HG02852 (cell line): Measurements from ENCODE around the gene TNFSF13.

Experiments used
- ATAC-seq: cut with Tn5 transposase; IDR thresholded peaks from one replicate; pipeline ENCODE4 v1.9.1; 2021; ENCODE audit warnings: mild to moderate bottlenecking, moderate library complexity; ENCODE audit not compliant: unreplicated experiment

TNFSF13 gene, protein sequence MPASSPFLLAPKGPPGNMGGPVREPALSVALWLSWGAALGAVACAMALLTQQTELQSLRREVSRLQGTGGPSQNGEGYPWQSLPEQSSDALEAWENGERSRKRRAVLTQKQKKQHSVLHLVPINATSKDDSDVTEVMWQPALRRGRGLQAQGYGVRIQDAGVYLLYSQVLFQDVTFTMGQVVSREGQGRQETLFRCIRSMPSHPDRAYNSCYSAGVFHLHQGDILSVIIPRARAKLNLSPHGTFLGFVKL

DNA sequence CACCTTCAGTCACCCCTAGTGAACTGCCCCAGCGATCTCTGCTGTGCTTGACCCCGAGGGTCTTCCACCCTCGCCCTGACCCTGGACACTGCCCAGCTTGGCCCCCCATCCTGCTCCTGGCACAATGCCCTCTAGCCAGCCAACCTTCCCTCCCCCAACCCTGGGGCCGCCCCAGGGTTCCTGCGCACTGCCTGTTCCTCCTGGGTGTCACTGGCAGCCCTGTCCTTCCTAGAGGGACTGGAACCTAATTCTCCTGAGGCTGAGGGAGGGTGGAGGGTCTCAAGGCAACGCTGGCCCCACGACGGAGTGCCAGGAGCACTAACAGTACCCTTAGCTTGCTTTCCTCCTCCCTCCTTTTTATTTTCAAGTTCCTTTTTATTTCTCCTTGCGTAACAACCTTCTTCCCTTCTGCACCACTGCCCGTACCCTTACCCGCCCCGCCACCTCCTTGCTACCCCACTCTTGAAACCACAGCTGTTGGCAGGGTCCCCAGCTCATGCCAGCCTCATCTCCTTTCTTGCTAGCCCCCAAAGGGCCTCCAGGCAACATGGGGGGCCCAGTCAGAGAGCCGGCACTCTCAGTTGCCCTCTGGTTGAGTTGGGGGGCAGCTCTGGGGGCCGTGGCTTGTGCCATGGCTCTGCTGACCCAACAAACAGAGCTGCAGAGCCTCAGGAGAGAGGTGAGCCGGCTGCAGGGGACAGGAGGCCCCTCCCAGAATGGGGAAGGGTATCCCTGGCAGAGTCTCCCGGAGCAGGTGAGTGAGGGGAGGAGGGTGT is at the start of gene TNFSF13:
Gene TNFSF13 (plus strand): TSS at position 207 of the 776 bp plus-strand sequence. CDS start 290 bp downstream, at position 497.
- no peak for ATAC-seq

DNA sequence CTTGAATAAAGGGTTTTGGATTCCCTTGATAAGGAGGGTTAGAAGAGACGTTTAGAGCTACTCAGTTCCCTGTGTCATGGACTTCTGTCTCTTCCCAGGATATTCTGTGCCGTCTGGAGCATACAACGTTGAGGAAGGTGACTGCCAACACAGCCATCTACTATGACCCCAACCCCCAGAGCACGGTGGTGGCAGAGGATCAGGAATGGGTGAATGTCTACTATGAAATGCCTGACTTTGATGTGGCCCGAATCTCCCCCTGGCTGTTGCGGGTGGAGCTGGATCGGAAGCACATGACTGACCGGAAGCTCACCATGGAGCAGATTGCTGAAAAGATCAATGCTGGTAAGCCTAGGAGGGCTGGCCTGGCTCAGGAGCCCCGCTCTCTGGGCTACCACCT is 49.7 kb upstream of the TNFSF13 start:
- ATAC-seq = no peak

DNA sequence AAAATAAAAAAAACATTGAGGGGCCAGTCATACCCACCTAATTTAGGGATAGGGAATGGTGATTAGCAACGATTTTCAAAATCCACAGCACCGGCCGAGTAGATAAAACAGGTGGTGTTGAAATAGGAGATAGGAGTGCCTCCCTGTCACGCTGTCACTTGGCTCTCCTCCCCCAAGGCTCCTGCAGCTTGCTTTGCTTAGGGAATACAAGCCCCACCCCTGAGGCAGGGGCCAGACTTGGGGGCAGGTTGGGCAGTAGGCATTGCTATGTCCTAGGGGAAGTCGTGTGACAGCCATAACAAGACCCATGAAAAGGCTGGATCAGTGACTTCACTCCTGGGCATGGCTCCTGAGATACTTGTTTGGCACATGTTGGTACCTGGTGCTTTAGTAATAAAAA is 48.6 kb upstream of the TNFSF13 start:
- ATAC-seq = no peak

DNA sequence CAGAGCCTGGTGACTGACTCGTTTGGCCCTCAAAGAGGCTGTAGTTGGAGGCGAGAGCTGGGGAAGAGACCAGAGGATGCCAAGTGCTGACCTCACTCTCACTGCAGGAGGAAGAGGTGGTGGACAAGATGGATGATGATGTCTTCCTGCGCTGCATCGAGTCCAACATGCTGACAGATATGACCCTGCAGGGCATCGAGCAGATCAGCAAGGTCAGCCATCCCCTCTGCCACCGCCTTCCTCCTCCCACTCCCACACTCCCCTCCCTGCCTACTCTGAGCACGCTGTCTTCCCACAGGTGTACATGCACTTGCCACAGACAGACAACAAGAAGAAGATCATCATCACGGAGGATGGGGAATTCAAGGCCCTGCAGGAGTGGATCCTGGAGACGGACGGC is 47.4 kb upstream of the TNFSF13 start:
- ATAC-seq = no peak

DNA sequence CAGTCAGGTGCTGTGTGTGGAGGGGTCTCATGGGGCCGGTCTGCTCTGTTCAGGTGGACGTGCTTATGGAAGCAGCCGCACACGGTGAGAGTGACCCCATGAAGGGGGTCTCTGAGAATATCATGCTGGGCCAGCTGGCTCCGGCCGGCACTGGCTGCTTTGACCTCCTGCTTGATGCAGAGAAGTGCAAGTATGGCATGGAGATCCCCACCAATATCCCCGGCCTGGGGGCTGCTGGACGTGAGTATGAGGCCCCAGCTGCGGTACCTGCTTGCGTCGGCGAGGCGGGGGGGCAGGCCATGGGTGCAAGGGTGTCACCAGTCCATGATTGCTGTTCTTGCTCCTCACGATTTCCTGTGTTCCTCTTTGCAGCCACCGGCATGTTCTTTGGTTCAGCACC is 46.4 kb upstream of the TNFSF13 start:
- no peak for ATAC-seq

DNA sequence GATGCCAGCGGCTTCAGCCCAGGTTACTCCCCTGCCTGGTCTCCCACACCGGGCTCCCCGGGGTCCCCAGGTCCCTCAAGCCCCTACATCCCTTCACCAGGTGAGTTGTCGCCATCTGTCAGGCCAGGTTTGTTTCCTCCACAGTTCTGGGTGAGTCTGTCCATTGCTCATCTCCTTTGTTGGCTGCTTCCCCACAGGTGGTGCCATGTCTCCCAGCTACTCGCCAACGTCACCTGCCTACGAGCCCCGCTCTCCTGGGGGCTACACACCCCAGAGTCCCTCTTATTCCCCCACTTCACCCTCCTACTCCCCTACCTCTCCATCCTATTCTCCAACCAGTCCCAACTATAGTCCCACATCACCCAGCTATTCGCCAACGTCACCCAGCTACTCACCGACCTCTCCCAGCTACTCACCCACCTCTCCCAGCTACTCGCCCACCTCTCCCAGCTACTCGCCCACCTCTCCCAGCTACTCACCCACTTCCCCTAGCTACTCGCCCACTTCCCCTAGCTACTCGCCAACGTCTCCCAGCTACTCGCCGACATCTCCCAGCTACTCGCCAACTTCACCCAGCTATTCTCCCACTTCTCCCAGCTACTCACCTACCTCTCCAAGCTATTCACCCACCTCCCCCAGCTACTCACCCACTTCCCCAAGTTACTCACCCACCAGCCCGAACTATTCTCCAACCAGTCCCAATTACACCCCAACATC is 45.6 kb upstream of the TNFSF13 start:
- ATAC-seq = no peak

DNA sequence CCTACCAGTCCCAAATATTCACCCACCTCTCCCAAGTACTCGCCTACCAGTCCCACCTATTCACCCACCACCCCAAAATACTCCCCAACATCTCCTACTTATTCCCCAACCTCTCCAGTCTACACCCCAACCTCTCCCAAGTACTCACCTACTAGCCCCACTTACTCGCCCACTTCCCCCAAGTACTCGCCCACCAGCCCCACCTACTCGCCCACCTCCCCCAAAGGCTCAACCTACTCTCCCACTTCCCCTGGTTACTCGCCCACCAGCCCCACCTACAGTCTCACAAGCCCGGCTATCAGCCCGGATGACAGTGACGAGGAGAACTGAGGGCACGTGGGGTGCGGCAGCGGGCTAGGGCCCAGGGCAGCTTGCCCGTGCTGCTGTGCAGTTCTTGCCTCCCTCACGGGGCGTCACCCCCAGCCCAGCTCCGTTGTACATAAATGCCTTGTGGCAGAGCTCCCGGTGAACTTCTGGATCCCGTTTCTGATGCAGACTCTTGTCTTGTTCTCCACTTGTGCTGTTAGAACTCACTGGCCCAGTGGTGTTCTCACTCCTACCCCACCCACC is 44.6 kb upstream of the TNFSF13 start:
- ATAC-seq = no peak

DNA sequence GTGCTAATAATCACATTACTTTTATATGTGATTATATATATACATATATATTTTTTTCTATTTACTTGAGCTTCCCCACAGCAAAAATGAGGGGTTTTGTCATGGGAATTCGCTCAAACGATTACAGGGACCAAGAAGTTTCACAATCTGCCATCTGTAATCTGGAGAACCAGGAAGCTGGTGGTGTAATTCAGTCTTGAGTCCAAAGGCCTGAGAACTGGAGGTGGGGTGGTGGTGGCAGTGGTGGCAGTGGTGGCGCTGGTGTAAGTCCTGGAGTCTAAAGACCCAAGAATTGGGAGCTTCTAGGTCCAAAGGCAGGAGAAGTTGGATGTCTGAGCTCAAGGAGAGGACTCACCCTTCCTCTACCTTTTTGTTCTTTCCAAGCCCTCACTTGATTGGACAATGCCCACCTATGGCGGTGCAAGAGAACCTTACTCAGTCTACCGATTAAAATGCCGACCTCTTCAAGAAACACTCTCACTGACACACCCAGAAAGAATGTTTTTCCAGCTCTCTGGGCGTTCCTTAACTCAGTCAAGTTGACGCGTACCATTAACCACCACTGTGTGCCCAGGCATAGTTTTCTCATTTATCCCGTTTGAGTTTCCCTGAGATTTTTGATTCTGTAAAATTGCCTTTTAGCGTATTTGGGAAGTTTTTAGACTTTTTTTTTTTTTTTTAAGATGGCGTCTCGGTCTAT is 42.5 kb upstream of the TNFSF13 start:
- ATAC-seq = no peak

DNA sequence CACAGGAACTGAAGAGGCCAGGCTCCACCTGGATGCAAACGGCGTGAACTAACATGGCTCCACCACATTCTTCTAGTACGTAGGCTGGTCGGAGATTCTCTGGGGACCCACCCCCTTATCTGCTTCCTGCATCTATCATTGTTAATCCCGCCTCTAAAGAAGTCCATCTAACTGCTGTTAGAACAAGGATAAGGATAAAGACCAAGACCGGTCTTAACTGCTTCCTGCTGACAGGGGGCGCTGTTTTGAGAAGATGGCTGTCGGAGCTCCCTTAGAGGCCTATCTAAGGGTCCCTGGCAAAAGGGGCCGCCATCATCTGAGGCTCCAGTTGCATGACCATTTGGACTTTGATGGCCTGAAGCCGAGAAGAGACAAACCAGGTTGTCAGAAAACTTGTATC is 35.5 kb upstream of the TNFSF13 start:
- ATAC-seq = no peak

DNA sequence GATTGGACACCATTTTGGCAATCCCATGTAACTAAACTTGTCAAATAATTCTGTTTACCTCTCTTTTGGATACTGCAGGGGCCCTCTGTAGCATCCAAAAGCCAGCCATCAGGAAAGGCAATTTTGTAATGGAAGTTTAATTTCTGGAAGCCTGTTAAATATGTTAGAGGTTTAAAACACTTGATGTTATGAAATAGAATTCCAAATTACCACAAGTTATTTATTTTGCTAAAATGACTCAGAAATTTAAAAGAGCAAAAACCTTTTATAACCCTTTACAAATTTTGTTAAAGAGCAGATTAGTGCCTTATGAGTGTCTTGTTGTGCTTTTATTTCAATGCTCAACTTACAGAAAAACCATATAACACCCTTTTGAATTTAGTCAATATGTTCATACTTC is 29.7 kb upstream of the TNFSF13 start:
- ATAC-seq = no peak

DNA sequence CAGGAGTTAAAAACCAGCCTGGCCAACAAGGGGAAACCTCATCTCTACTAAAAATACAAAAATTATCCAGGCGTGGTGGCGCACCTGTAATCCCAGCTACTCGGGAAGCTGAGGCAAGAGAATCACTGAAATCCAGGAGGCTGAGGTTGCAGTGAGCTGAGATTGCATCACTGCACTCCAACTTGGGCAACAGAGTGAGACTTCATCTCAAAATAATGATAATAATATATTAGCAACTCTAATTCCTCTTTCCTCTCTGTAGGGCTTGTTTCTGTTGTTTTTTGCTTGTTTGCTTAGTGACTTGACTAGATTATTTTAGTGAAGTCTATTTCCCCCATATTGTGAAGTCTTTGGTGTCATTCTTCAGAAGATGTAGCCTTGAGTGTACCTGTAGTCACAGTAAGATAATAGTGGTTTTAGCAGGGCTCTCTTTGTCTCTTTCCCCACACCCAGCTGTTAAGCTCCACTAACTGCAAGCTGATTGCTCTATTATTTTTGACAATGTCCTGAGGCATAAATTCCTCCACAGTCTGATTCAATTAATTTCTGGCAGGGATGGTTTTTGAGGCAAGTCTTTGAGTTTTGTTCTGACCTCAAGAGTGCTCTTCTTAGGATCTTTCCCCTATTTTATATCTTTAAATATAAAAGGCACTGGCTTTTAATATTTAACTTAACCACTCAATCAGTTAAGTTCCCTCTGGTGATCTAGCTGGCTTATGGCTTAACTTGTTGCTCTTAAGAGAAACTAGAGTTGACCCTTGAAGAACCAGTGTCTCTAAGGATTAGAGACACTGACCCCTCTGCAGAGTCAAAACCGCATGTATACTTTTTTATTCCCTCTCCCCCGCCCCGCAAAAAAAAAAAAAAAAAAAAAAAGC is 28.3 kb upstream of the TNFSF13 start:
- ATAC-seq = no peak

DNA sequence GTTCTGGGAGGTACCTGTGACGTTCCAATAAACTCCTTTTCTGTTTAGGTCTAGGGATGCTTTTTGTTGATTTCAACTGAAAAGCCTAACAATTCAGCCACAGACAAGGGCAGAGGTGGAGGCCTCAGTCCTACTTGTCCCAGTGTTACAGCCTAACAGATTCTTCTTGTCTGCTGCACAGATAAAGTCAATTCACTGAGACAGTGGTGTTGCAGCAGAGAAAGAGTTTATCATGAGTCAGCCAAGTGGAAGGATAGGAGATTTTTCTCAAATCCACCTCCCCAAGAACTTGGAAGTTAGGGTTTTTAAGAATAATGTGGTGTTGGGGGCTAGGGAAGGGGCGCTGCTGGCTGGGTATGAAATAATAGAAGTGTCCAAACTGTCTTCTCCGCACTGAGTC is 20.5 kb upstream of the TNFSF13 start:
- ATAC-seq = no peak

DNA sequence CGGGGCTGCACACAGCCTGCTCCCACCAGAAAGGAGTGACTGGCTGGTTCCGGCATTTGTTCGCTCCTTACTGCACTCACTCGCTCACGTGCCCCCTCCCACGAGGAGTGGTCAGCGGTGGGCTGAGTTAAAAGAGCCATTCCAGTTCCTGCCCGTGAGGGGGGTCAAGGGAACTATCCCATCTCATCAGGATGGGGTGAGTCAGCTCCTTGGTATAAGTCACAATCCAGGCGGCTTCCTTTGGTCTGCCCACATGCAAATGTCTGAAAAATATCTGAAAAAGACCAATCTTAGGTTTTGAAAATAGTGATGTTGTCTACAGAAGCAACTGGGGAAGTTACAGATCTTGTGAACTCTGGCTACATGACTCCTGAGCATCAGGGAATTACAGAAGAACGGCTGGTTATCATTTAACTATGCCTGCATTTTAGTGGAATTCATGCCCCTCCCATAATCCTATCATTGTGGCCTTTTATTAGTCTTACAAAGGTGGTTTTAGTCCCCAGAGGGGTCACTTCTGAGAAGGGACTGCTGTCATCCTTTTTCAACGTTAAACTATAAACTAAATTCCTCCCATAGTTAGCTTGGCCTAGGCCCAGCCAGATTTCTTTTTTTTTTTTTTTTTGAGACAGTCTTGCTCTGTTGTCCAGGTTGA is 19.5 kb upstream of the TNFSF13 start:
- no peak for ATAC-seq

DNA sequence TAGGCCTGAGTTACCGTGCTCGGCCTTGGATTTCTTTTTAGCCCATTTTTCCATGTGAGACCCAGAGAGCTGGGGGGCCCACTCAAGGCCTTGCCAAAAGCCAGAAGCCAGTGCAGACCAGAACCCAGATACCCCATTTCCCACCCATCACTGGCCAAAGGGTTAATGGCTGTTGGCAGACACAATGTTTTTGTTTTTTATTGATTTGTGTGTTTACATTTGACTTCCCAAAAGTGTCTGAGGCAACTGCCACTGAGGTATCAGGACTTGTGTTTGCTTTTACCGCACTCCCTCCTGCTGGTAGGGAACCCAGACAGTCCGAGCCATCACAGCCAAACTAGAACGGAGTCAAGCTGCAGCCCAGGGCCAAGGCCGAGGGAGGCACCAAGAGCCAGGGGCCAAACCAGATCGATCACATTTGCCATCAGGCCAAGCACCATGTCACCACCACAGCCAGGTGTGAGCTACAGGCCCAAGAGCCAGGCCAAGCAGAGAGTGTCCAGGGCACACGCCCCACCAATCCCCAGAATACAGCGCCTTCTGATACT is 17.4 kb upstream of the TNFSF13 start:
- ATAC-seq = no peak

DNA sequence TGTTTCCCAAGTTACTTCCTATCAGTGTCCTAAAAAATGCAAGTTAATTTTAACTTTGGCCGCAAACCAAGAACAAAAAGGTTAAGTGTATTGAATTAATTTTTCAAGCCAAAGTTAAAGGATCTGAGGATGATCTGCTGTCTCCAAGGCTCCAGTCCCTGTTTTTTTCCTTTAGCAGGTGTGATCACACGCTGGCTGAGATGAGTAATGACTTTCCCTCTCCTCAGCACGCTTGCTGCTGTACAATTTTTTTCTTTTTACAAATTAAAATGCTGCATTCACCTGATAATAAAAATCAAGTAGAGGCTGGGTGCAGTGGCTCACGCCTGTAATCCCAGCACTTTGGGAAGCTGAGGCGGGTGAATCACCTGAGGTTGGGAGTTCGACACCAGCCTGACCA is 13.6 kb upstream of the TNFSF13 start:
- ATAC-seq = no peak

DNA sequence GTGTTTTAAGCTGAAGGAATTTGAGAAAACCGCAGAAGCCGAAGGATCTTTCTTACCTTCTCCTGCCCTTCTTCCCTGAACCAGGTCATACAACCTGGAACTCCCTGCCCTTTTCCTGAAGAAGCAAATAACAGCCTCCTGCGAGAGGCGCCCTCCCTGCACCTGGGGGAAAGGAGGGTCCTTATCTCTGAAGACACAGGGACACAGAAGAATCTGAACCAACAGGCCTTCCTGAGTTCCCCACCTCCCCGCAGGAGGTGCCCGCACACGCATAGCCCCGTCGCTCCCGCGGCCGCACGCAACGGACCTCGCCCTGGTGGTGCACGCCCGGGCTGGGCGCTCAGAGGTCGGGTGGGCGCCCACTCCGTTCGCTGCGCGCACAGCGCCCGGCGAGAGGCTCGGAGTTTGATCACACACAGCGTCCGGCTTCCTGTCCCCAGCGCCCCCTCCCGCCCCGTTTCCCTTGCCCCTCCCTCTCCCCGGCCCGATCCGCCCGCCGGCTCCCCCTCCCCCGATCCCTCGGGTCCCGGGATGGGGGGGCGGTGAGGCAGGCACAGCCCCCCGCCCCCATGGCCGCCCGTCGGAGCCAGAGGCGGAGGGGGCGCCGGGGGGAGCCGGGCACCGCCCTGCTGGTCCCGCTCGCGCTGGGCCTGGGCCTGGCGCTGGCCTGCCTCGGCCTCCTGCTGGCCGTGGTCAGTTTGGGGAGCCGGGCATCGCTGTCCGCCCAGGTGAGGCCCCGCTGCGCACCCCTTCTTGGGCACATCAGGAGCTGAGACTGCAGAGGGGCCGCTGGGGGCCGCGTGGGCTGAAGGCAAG is 9.8 kb upstream of the TNFSF13 start, which contains the start of gene TNFSF12:
Gene TNFSF12 (plus strand): TSS at position 474 of the 816 bp plus-strand sequence. CDS start 96 bp downstream, at position 570.
- peak; percentile 45 for ATAC-seq

DNA sequence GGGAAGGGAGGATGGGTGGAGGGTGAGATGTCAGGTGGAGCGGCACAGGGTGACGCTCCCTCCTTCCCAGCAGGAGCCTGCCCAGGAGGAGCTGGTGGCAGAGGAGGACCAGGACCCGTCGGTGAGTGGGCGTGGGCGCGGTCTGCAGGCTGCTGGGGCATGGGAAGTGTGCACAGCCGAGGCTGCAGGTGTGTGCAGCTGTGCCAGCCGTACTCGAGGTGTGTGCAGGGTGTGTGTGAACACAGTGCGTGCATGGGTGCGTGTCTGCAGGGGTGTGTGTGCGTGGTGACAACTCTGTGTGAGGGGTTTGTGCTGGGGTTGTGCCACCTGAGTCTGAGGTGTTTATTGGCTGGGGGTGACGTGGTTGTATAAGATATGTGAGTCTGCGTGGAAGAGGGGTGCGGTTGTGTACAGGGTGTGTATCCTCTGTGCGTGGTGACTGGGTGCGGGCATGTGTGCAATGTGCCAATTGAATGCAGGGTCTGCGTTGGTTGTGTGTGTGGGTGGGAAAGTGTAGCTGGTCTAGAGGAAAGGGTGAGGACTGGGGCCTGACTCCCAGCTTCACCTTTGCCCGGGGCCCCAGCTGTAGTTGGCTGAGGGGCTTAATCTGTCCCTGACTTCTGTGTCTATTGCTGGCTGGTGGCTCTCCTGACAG is 9.0 kb upstream of the TNFSF13 start:
- no peak for ATAC-seq

DNA sequence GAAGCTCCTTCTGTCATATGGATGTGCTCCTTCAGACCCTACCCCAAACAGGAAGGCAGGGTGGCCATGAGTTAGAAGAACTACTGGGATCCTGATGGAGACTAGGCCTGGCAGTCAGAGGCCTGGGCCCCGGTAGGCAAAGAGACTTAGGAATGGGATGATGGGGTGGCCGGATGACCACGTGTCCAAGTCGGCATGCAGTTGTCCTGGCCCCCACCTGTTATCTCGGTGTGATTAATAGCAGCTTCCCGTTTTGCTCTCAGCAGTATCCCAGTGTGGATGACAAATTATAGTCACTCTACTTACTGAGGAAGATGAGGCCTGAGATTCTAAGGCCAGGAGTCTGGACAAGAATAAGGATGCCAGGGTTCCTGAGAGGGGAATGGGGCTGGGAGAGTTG is 8.2 kb upstream of the TNFSF13 start:
- no peak for ATAC-seq
